Measurements from ENCODE around the gene EBF3.

DNA sequence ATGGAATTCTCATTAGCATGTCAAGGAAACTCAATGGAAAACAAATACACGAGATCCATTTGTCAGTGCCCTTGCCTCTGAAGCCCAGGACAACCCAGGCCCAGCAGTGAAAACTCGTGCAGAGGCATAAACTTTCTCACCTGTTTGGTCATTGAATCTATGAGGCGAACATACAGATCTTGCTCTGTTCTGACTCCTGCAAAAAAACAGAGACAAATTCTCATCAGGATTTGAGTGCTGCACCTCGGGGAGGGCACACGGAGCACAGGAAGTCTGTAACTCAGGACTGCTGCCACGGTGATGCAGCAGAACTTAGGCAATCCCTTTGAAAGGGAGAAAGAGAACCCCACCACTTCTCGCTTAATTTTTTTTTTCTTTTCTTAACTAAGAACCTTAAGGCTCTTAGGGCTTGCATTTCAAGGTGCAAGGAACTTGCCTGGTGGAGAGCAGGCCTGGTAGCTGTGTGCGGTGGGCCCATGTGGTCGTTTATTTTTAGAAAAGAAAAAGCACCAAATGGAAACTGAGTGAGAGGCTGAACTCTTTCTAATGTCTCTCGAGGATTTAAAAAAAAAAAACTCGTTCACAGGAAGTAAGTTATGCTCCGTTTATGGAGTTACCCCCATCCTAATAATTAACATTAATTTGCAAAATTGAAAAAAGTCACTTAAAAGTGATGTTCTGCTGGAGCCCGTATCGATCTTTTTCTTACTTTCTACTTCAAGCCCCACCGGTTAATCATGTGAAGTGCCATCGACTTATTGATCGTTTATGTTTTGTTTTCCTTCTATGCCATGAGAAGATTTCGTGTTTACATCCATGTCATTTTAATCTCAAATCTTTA, 1.8 kb downstream of the EBF3 start:
- TF ChIP-seq SIN3A (IDR thresholded peaks at IDR 0.05; ENCODE audit: borderline replicate concordance, insufficient read depth, low read length) = no peak; the same call in 1 of the 2 replicates
- TF ChIP-seq POLR2AphosphoS5 (IDR thresholded peaks at IDR 0.05; ENCODE audit: low read depth, low read length) = no peak

All from PFSK-1 (cell line).